Measurements from ENCODE around the gene KCNQ1.

Gene KCNQ1

GRCh38 chr11:2772544-2773031 is 327.8 kb downstream of the KCNQ1 start:
- peak; percentile 25 for DNase-seq (ENCODE audit: low read depth)
- H3K4me3 ChIP-seq (ENCODE audit: low read length), result no peak overlapping the region
- no peak for TF ChIP-seq CTCF (IDR thresholded peaks at IDR 0.05; ENCODE audit: insufficient read depth, low read depth, low read length, missing control alignments)

GRCh38 chr11:2774173-2775082 is 329.6 kb downstream of the KCNQ1 start:
- no peak overlapping the region for H3K4me3 ChIP-seq (ENCODE audit: low read length)
- DNase-seq (ENCODE audit: low read depth), result no peak
- TF ChIP-seq CTCF (IDR thresholded peaks at IDR 0.05; ENCODE audit: insufficient read depth, low read depth, low read length, missing control alignments), result no peak

- DNase-seq (ENCODE audit: low read depth), result no peak
- no peak overlapping the region for H3K4me3 ChIP-seq (ENCODE audit: low read length)
- TF ChIP-seq CTCF (IDR thresholded peaks at IDR 0.05; ENCODE audit: insufficient read depth, low read depth, low read length, missing control alignments), result no peak
These were observed 330.3 kb downstream of the KCNQ1 start for GRCh38 chr11:2775083-2775625.

- DNase-seq (ENCODE audit: low read depth), result no peak
- no peak for TF ChIP-seq CTCF (IDR thresholded peaks at IDR 0.05; ENCODE audit: insufficient read depth, low read depth, low read length, missing control alignments)
- no peak overlapping the region for H3K4me3 ChIP-seq (ENCODE audit: low read length)
These were observed 331.0 kb downstream of the KCNQ1 start for GRCh38 chr11:2775626-2776350.

- no peak for DNase-seq (ENCODE audit: low read depth)
- TF ChIP-seq CTCF (IDR thresholded peaks at IDR 0.05; ENCODE audit: insufficient read depth, low read depth, low read length, missing control alignments), result no peak
- H3K4me3 ChIP-seq (ENCODE audit: low read length), result no peak overlapping the region
These were observed 331.7 kb downstream of the KCNQ1 start for GRCh38 chr11:2776351-2777061.

- no peak for TF ChIP-seq CTCF (IDR thresholded peaks at IDR 0.05; ENCODE audit: insufficient read depth, low read depth, low read length, missing control alignments)
- no peak overlapping the region for H3K4me3 ChIP-seq (ENCODE audit: low read length)
- DNase-seq (ENCODE audit: low read depth), result peak; percentile 6
These were observed 332.6 kb downstream of the KCNQ1 start for GRCh38 chr11:2777386-2777785.

All from epithelial cell of esophagus (primary cell).